GM12892 (cell line): ENCODE data around the gene NR2F2.

Experiments
- POLR2A ChIP-seq: IDR thresholded peaks from 2 replicates; pipeline ENCODE4 v1.6.1; 2011; ENCODE audit warnings: low read depth, low read length, control low read depth
- POLR2AphosphoS5 ChIP-seq: IDR thresholded peaks from 2 replicates; pipeline ENCODE4 v1.6.1; 2011; ENCODE audit warnings: low read depth, low read length, control low read depth
- TAF1 ChIP-seq: IDR thresholded peaks from 2 replicates; pipeline ENCODE4 v1.6.1; 2011; ENCODE audit warnings: low read depth, mild to moderate bottlenecking, control low read depth, low read length, borderline replicate concordance

- TF ChIP-seq POLR2A (no peak), POLR2AphosphoS5 (no peak), TAF1 (no peak)
Observed at GRCh38 chr15:96312641-96313335, 17.7 kb upstream of the NR2F2 start.
